B cell (primary cell): ENCODE measurements around the gene RDH12. TPM values are rescaled to one million over a fixed set of nuclear protein-coding genes. Genes with fewer than 3 reads are reported as not detected.

Experiments used
- ATAC-seq: fragments of 200-7000 bp; cut with Tn5 transposase; one replicate; pipeline ENCODE4 v1.10.0; 2021; ENCODE audit warnings: low read depth, mild to moderate bottlenecking, moderate number of reproducible peaks, moderate library complexity
- CTCF ChIA-PET: fragments of 350-600 bp; sonication (Branson Sonifier 250); formaldehyde crosslinking; loops from one replicate; lab custom pipeline; 2021; ENCODE audit warnings: antibody characterized with exemption, inconsistent platforms; lab: Charles Lee
- POLR2A ChIA-PET: fragments of 350-600 bp; sonication (Branson Sonifier 250); formaldehyde crosslinking; loops from one replicate; lab custom pipeline; 2021; ENCODE audit warnings: antibody characterized with exemption; lab: Charles Lee
- DNase-seq: peaks from one replicate; pipeline ENCODE4 v3.0.0; 2013
- H2AFZ ChIP-seq: 2 replicates; pipeline ENCODE4 v1.6.1; 2012; ENCODE audit warnings: mild to moderate bottlenecking, low read depth, low read length; ENCODE audit not compliant: insufficient read depth, poor library complexity, severe bottlenecking
- H3K27ac ChIP-seq, 2 donors: 1 replicate in 1 of 2; 2 replicates in 1 of 2; pipeline ENCODE4 v1.5.1; 2012 to 2013; ENCODE audit warnings: low read length in 2 of 2, mild to moderate bottlenecking in 2 of 2, moderate library complexity in 1 of 2
- H3K27me3 ChIP-seq, 4 experiments: fragments of 200-600 bp in 1 of 4; sonication (generic) in 1 of 4; replicated peaks in 1 of 4; 1 replicate in 2 of 4; 2 replicates in 2 of 4; pipeline versions ENCODE4 v1.6.1 to v1.7.0; 2013 to 2016; ENCODE audit warnings: low read length in 3 of 4, mild to moderate bottlenecking in 2 of 4, mixed read lengths in 1 of 4, moderate library complexity in 1 of 4; ENCODE audit not compliant: insufficient read depth in 4 of 4, control insufficient read depth in 3 of 4; ENCODE audit errors: control extremely low read depth in 1 of 4
- H3K36me3 ChIP-seq, 2 experiments: replicated peaks in 1 of 2; 1 replicate in 1 of 2; 2 replicates in 1 of 2; pipeline versions ENCODE4 v1.6.1 to v1.7.1; 2013; ENCODE audit warnings: low read length in 1 of 2; ENCODE audit not compliant: insufficient read depth in 2 of 2, control insufficient read depth in 1 of 2; ENCODE audit errors: control extremely low read depth in 1 of 2, extremely low read depth in 1 of 2
- H3K4me1 ChIP-seq, 2 donors: fragments of 200-600 bp in 1 of 2; sonication (generic) in 1 of 2; 1 replicate in 1 of 2; 2 replicates in 1 of 2; pipeline versions ENCODE4 v1.5.1 to v1.6.1; 2013 to 2017; ENCODE audit warnings: low read length in 2 of 2; ENCODE audit not compliant: control insufficient read depth in 2 of 2, insufficient read depth in 2 of 2
- H3K4me2 ChIP-seq: replicated peaks from 2 replicates; pipeline ENCODE3; 2012; ENCODE audit warnings: mild to moderate bottlenecking, low read depth, low read length; ENCODE audit not compliant: poor library complexity, severe bottlenecking
- H3K4me3 ChIP-seq, 5 experiments: fragments of 200-600 bp in 1 of 5; sonication (generic) in 1 of 5; 1 replicate in 3 of 5; 2 replicates in 2 of 5; pipeline versions ENCODE4 v1.5.1 to v1.7.0; 2011 to 2016; ENCODE audit warnings: low read length in 4 of 5, mild to moderate bottlenecking in 4 of 5, low read depth in 2 of 5, control low read depth in 1 of 5, moderate library complexity in 1 of 5; ENCODE audit not compliant: insufficient read depth in 1 of 5; ENCODE audit errors: control extremely low read depth in 1 of 5, extremely low read depth in 1 of 5
- H3K79me2 ChIP-seq: fragments of 200-600 bp; sonication (generic); one replicate; pipeline ENCODE4 v1.6.0; 2016; ENCODE audit warnings: low read length; ENCODE audit not compliant: control insufficient read depth, insufficient read depth
- H3K9ac ChIP-seq: fragments of 200-600 bp; sonication (generic); 2 replicates; pipeline ENCODE4 v1.6.1; 2017; ENCODE audit warnings: mild to moderate bottlenecking, low read length, moderate library complexity
- H3K9me3 ChIP-seq, 3 donors: one replicate each; pipeline versions ENCODE4 v1.6.1 to v1.7.1; 2013; ENCODE audit warnings: low read length in 2 of 3; ENCODE audit not compliant: control insufficient read depth in 2 of 3, insufficient read depth in 1 of 3; ENCODE audit errors: control extremely low read depth in 1 of 3
- H4K20me1 ChIP-seq: 2 replicates; pipeline ENCODE4 v1.6.0; 2012; ENCODE audit warnings: mild to moderate bottlenecking, low read length; ENCODE audit not compliant: insufficient read depth, control insufficient read depth, poor library complexity, severe bottlenecking
- H3K27ac Mint-ChIP-seq: one replicate; pipeline ENCODE4 v1.8.0; 2021; ENCODE audit warnings: mixed read lengths
- H3K27me3 Mint-ChIP-seq: one replicate; pipeline ENCODE4 v1.8.0; 2021; ENCODE audit warnings: mixed read lengths
- H3K4me1 Mint-ChIP-seq: one replicate; pipeline ENCODE4 v1.8.0; 2021; ENCODE audit warnings: mixed read lengths
- H3K4me3 Mint-ChIP-seq: one replicate; pipeline ENCODE4 v1.8.0; 2021; ENCODE audit warnings: mixed read lengths
- H3K9me3 Mint-ChIP-seq: one replicate; pipeline ENCODE4 v1.8.0; 2022; ENCODE audit warnings: mixed read lengths; ENCODE audit not compliant: insufficient read depth
- CTCF ChIP-seq: fragments of 200-600 bp; IDR thresholded peaks from one replicate; pipeline ENCODE4 v1.8.0; 2022; ENCODE audit warnings: antibody characterized with exemption, mild to moderate bottlenecking
- EZH2 ChIP-seq: IDR thresholded peaks from 2 replicates; pipeline ENCODE4 v1.6.1; 2012; ENCODE audit warnings: borderline replicate concordance, low read depth, mild to moderate bottlenecking, moderate library complexity, low read length; ENCODE audit not compliant: insufficient read depth, poor library complexity, severe bottlenecking
- WGBS: methylation state at CpG from one replicate; pipeline ENCODE4 v1.1.5; 2013; ENCODE audit warnings: missing lambda C conversion rate; ENCODE audit not compliant: insufficient coverage; 5-methylcytosine and 5-hydroxymethylcytosine counted together
- intact Hi-C: fragments of 100-400 bp; cut with micrococcal nuclease; formaldehyde crosslinking; loops from one replicate; pipeline ENCODE4 v1.10.0; 2022
- polyA plus RNA-seq: library from polyadenylated mRNA; depleted of rRNA; stranded (reverse); fragments of >200 nt; gene quantifications from 2 replicates; pipeline ENCODE4 v1.2.3, GENCODE V29; 2012
- total RNA-seq, 2 donors: library from RNA; stranded (reverse); fragments of 120-200 nt in 1 of 2; gene quantifications; 1 replicate in 1 of 2; 2 replicates in 1 of 2; pipeline versions ENCODE4 v1.2.3 to v1.2.4, GENCODE V29; 2013 to 2022

RDH12 gene
- total and polyA plus RNA-seq, 2 donors (not counting 1 experiment from before 2014, with no cell fraction given) = not detected

DNA sequence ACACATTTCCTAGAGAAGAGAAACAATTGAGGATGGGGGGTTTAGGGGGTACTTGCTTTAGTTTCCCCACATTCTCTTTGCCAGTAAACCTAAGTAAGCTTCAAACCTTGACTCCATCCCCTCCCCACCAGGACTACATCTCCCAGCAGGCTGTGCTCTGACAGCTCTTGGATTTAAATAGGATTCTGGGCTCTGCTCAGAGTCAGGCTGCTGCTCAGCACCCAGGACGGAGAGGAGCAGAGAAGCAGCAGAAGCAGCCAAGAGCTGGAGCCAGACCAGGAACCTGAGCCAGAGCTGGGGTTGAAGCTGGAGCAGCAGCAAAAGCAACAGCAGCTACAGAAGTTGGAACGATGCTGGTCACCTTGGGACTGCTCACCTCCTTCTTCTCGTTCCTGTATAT is 20.6 kb downstream of the RDH12 start:
- Histone ChIP-seq H3K79me2 (no peaks in the 10 kb centered on the region), H3K9me3 (peaks cover 0 to 9% (median 5%) of the 10 kb centered on the region in 3 donors), H3K4me3 (no peak overlapping the region), H3K4me2 (no peak overlapping the region), H2AFZ (no peak overlapping the region), H4K20me1 (no peaks in the 10 kb centered on the region), H3K27ac (no peak overlapping the region), H3K27me3 (peaks cover 0 to 26% (median 14%) of the 10 kb centered on the region in 4 experiments), H3K4me1 (no peaks in the 10 kb centered on the region), H3K36me3 (no peaks in the 10 kb centered on the region), H3K9ac (no peak overlapping the region)
- WGBS = 18% methylated on average over 1 of the region's 3 CpGs
- ATAC-seq (no peak), DNase-seq (no peak)
- TF ChIP-seq EZH2 (no peak), CTCF (no peak)
- CTCF ChIA-PET = interaction anchor here (1.3 kb wide), 1 partner anchor 16 kb away, joined by 4 read pairs; no protein-coding TSS in a partner anchor
- Mint-ChIP-seq H3K4me1 (peaks cover 3% of the 10 kb centered on the region), H3K4me3 (no peak overlapping the region), H3K27ac (no peak overlapping the region), H3K9me3 (no peaks in the 10 kb centered on the region), H3K27me3 (peaks cover 46% of the 10 kb centered on the region)
- intact Hi-C loops = no loop called here
- POLR2A ChIA-PET = no interaction called here

DNA sequence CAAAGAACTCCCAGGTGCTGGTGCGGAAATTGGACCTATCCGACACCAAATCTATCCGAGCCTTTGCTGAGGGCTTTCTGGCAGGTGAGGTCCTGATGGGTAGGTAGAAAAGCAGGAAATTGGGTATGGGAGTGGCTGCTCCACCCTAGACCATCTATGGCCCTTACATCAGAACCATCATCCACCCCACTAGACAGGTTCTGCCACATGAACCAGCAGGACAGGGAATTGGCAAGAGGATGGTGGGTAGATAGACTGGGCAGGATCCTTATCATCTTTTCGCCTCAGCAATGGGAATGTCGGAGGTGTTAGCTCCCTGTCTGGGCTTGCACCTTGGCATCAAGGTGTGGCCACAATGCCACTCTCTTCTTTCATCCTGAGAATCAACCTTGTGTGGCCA is 23.5 kb downstream of the RDH12 start:
- intact Hi-C loops = no loop called here
- ChIA-PET POLR2A (no interaction called here), CTCF (no interaction called here)
- peaks cover 0 to 9% (median 5%) of the 10 kb centered on the region in 3 donors for H3K9me3 ChIP-seq
- no peaks in the 10 kb centered on the region for H3K36me3 ChIP-seq
- TF ChIP-seq CTCF = no peak
- no peak for TF ChIP-seq EZH2
- Mint-ChIP-seq H3K27me3 (peaks cover 41% of the 10 kb centered on the region), H3K27ac (no peak overlapping the region), H3K9me3 (no peaks in the 10 kb centered on the region), H3K4me3 (no peak overlapping the region), H3K4me1 (peaks cover 3% of the 10 kb centered on the region)
- no peak overlapping the region for H3K4me3 ChIP-seq
- WGBS = 83% methylated on average over 2 of the region's 5 CpGs
- no peak overlapping the region for H3K4me2 ChIP-seq
- peaks cover 0 to 26% (median 14%) of the 10 kb centered on the region in 4 experiments for H3K27me3 ChIP-seq
- no peak overlapping the region for H3K9ac ChIP-seq
- H3K4me1 ChIP-seq = no peaks in the 10 kb centered on the region
- H3K27ac ChIP-seq = no peak overlapping the region
- DNase-seq = no peak
- ATAC-seq = no peak
- no peaks in the 10 kb centered on the region for H3K79me2 ChIP-seq
- H2AFZ ChIP-seq = no peak overlapping the region
- no peaks in the 10 kb centered on the region for H4K20me1 ChIP-seq
